GM21515 (cell line): ENCODE measurements around the gene HK3.

Source experiments
- ATAC-seq: cut with Tn5 transposase; IDR thresholded peaks from one replicate; pipeline ENCODE4 v1.9.1; 2021; ENCODE audit not compliant: unreplicated experiment

Gene HK3

GRCh38 chr5:176902102-176902814, 3.1 kb upstream of the HK3 start:
- ATAC-seq, result no peak

- no peak for ATAC-seq
Measured at GRCh38 chr5:176901260-176902101, 2.3 kb upstream of the HK3 start.

GRCh38 chr5:176900780-176901204, 1.6 kb upstream of the HK3 start:
- no peak for ATAC-seq

- no peak for ATAC-seq
Measured at GRCh38 chr5:176899946-176900779, 1.0 kb upstream of the HK3 start.

- ATAC-seq, result no peak
Measured at GRCh38 chr5:176897263-176897662, 1.9 kb downstream of the HK3 start.

- no peak for ATAC-seq
Measured at GRCh38 chr5:176895831-176896230, 3.3 kb downstream of the HK3 start.

- ATAC-seq, result no peak
Measured at GRCh38 chr5:176894298-176894697, 4.8 kb downstream of the HK3 start.

GRCh38 chr5:176892663-176893062, 6.5 kb downstream of the HK3 start:
- ATAC-seq, result no peak

GRCh38 chr5:176891331-176891958, 7.7 kb downstream of the HK3 start:
- no peak for ATAC-seq

GRCh38 chr5:176890455-176891330, 8.5 kb downstream of the HK3 start:
- ATAC-seq, result no peak

- ATAC-seq, result no peak
Measured at GRCh38 chr5:176889321-176890280, 9.5 kb downstream of the HK3 start.

GRCh38 chr5:176888865-176889165, 10.3 kb downstream of the HK3 start:
- ATAC-seq, result no peak

- no peak for ATAC-seq
Measured at GRCh38 chr5:176888016-176888864, 10.9 kb downstream of the HK3 start.

- no peak for ATAC-seq
Measured at GRCh38 chr5:176887252-176887849, 11.8 kb downstream of the HK3 start.

- ATAC-seq, result no peak
Measured at GRCh38 chr5:176886336-176887251, 12.6 kb downstream of the HK3 start.

GRCh38 chr5:176884571-176884890, 14.6 kb downstream of the HK3 start:
- no peak for ATAC-seq
